Peyer's patch (tissue), 4 donors: Measurements from ENCODE around the gene VSTM2L. TPM values are rescaled to one million over a fixed set of nuclear protein-coding genes. Genes with fewer than 3 reads are reported as not detected.
A peak's percentile ranks its signal among the peaks of the same experiment; 100 is the strongest.

Experiments
- DNase-seq, 3 donors: peaks; one replicate each; pipeline ENCODE4 v3.0.0-alpha.2; 2017 to 2019
- H3K27ac ChIP-seq, 4 donors: fragments of 200-600 bp; sonication (generic); one replicate each; pipeline ENCODE4 v1.5.1; 2016 to 2019
- H3K27me3 ChIP-seq, 2 donors: fragments of 200-600 bp; sonication (generic); one replicate each; pipeline ENCODE4 v1.5.1; 2019
- H3K36me3 ChIP-seq, 3 donors: fragments of 200-600 bp; sonication (generic); one replicate each; pipeline ENCODE4 v1.5.1; 2016 to 2019
- H3K4me1 ChIP-seq, 4 donors: fragments of 200-600 bp; sonication (generic); one replicate each; pipeline ENCODE4 v1.5.1; 2016 to 2019
- H3K4me3 ChIP-seq, 4 donors: fragments of 200-600 bp; sonication (generic); 1 replicate in 3 of 4; 2 replicates in 1 of 4; pipeline ENCODE4 v1.5.1; 2016 to 2019; ENCODE audit warnings: mild to moderate bottlenecking in 1 of 4
- H3K9me3 ChIP-seq, 4 donors: fragments of 200-600 bp; sonication (generic); one replicate each; pipeline ENCODE4 v1.5.1; 2016 to 2019; ENCODE audit warnings: mild to moderate bottlenecking in 1 of 4
- CTCF ChIP-seq, 6 experiments: fragments of 450-650 bp in 4 of 6; fragments of 200-600 bp in 2 of 6; sonication (generic) in 1 of 6; IDR thresholded peaks; one replicate each; pipeline ENCODE4 v1.5.1; 2017 to 2019; ENCODE audit warnings: antibody characterized with exemption in 6 of 6, mild to moderate bottlenecking in 3 of 6, moderate library complexity in 1 of 6
- POLR2A ChIP-seq, 2 donors: fragments of 450-650 bp; IDR thresholded peaks; one replicate each; pipeline ENCODE4 v1.5.1; 2017; ENCODE audit warnings: antibody characterized with exemption in 2 of 2, mild to moderate bottlenecking in 2 of 2, moderate library complexity in 2 of 2
- total RNA-seq, 4 donors: library from RNA; depleted of rRNA; stranded (reverse); fragments of >200 nt; gene quantifications; one replicate each; pipeline ENCODE4 v1.1.0, GENCODE V29; 2016

VSTM2L gene
- total RNA-seq, 4 donors from 2014 or later: 0.57 to 3.7 (median 0.80) TPM; not detected in 1

GRCh38 chr20:37940858-37941257 is 37.9 kb downstream of the VSTM2L start:
- peak in 1 of 3 donors; percentile 17 for DNase-seq
- no peaks in the 10 kb centered on the region for H3K9me3 ChIP-seq
- H3K4me1 ChIP-seq: no peaks in the 10 kb centered on the region
- H3K27ac ChIP-seq: no peak overlapping the region
- H3K36me3 ChIP-seq: no peaks in the 10 kb centered on the region
- H3K4me3 ChIP-seq: no peak overlapping the region
- TF ChIP-seq POLR2A (IDR thresholded peaks at IDR 0.05): no peak
- TF ChIP-seq CTCF (IDR thresholded peaks at IDR 0.05): no peak
- no peaks in the 10 kb centered on the region for H3K27me3 ChIP-seq

- H3K4me1 ChIP-seq: no peaks in the 10 kb centered on the region
- TF ChIP-seq POLR2A (IDR thresholded peaks at IDR 0.05) (no peak), CTCF (IDR thresholded peaks at IDR 0.05) (no peak)
- H3K36me3 ChIP-seq: no peaks in the 10 kb centered on the region
- H3K9me3 ChIP-seq: no peaks in the 10 kb centered on the region
- no peak overlapping the region for H3K27ac ChIP-seq
- peak in 1 of 3 donors; percentile 33 for DNase-seq
- no peak overlapping the region for H3K4me3 ChIP-seq
- H3K27me3 ChIP-seq: no peaks in the 10 kb centered on the region
These were observed 38.4 kb downstream of the VSTM2L start for GRCh38 chr20:37941332-37941731.

- H3K36me3 ChIP-seq: no peaks in the 10 kb centered on the region
- no peak overlapping the region for H3K4me3 ChIP-seq
- H3K27me3 ChIP-seq: no peaks in the 10 kb centered on the region
- no peak overlapping the region for H3K27ac ChIP-seq
- TF ChIP-seq POLR2A (IDR thresholded peaks at IDR 0.05) (no peak), CTCF (IDR thresholded peaks at IDR 0.05) (no peak)
- DNase-seq: peak in 1 of 3 donors; percentile 3
- no peaks in the 10 kb centered on the region for H3K4me1 ChIP-seq
- no peaks in the 10 kb centered on the region for H3K9me3 ChIP-seq
These were observed 39.1 kb downstream of the VSTM2L start for GRCh38 chr20:37941992-37942391.

- H3K9me3 ChIP-seq: peaks cover 0 to 8% (median 0%) of the 10 kb centered on the region in 4 donors
- no peak overlapping the region for H3K4me3 ChIP-seq
- peak in 1 of 3 donors; percentile 31 for DNase-seq
- H3K27ac ChIP-seq: no peak overlapping the region
- TF ChIP-seq CTCF (IDR thresholded peaks at IDR 0.05): no peak
- no peaks in the 10 kb centered on the region for H3K36me3 ChIP-seq
- no peaks in the 10 kb centered on the region for H3K4me1 ChIP-seq
- H3K27me3 ChIP-seq: no peaks in the 10 kb centered on the region
These were observed 40.1 kb downstream of the VSTM2L start for GRCh38 chr20:37943033-37943432.

- no peaks in the 10 kb centered on the region for H3K27me3 ChIP-seq
- no peak for TF ChIP-seq CTCF (IDR thresholded peaks at IDR 0.05)
- TF ChIP-seq POLR2A (IDR thresholded peaks at IDR 0.05): no peak
- H3K4me3 ChIP-seq: no peak overlapping the region
- H3K9me3 ChIP-seq: peaks cover 0 to 9% (median 0%) of the 10 kb centered on the region in 4 donors
- no peak overlapping the region for H3K27ac ChIP-seq
- H3K4me1 ChIP-seq: no peaks in the 10 kb centered on the region
- DNase-seq: peak in 2 of 3 donors; percentile 8 to 41
- H3K36me3 ChIP-seq: no peaks in the 10 kb centered on the region
These were observed 40.9 kb downstream of the VSTM2L start for GRCh38 chr20:37943501-37944455.
